HCT116 (cell line): ENCODE data around the gene ACY1. TPM values are rescaled to one million over a fixed set of nuclear protein-coding genes. Genes with fewer than 3 reads are reported as not detected.

ENCODE experiments used
- ATAC-seq: fragments of 200-7000 bp; cut with Tn5 transposase; 2 replicates; pipeline ENCODE4 v1.9.1; 2020; ENCODE audit warnings: mild to moderate bottlenecking, moderate library complexity
- BruUV-seq: library from RNA; stranded (reverse); fragments of 400-500 nt; replicated peaks from 2 replicates; lab custom pipeline; 2021; lab: Mats Ljungman, UMichigan
- CTCF ChIA-PET: fragments of 300-600 bp; sonication (Branson Sonifier 250); formaldehyde crosslinking; loops from one replicate; lab custom pipeline; 2021; ENCODE audit warnings: antibody characterized with exemption; lab: Charles Lee
- POLR2A ChIA-PET: fragments of 300-600, 350-600 bp; sonication (Branson Sonifier 250); formaldehyde crosslinking; loops from one replicate; lab custom pipeline; 2021; ENCODE audit warnings: antibody characterized with exemption; lab: Charles Lee
- RAD21 ChIA-PET, 2 experiments: fragments of 300-600 bp; sonication (Branson Sonifier 250); formaldehyde crosslinking; loops; one replicate each; lab custom pipeline; 2023; ENCODE audit warnings: low total read pairs in 2 of 2; ENCODE audit not compliant: uncharacterized antibody in 2 of 2, unreplicated experiment in 2 of 2, low non-redundant PET in 1 of 2; lab: Charles Lee
- DNase-seq: peaks from one replicate; pipeline ENCODE4 v3.0.0-alpha.2; 2010; ENCODE audit warnings: low read depth, low spot score
- H2AFZ ChIP-seq: fragments of 200-600 bp; shearing (Covaris generic), sonication (generic); 2 replicates; pipeline ENCODE4 v1.6.1; 2017; ENCODE audit warnings: low read depth, mixed run types, mixed read lengths, antibody characterized with exemption, low read length; ENCODE audit not compliant: poor library complexity, severe bottlenecking
- H3K27ac ChIP-seq: 2 replicates; pipeline ENCODE4 v1.5.1; 2012; ENCODE audit warnings: low read depth, low read length
- H3K27me3 ChIP-seq: fragments of 200-600 bp; sonication (generic); 2 replicates; pipeline ENCODE4 v1.6.1; 2016; ENCODE audit warnings: mixed run types, low read length, mixed read lengths; ENCODE audit not compliant: insufficient read depth
- H3K36me3 ChIP-seq, 2 experiments: fragments of 200-500 bp in 1 of 2; fragments of 200-600 bp in 1 of 2; sonication (Bioruptor generic) in 1 of 2; sonication (generic) in 1 of 2; 2 replicates each; pipeline versions ENCODE4 v1.5.1 to v1.6.1; 2014 to 2016; ENCODE audit warnings: low read length in 2 of 2, inconsistent platforms in 1 of 2, mixed read lengths in 1 of 2, mixed run types in 1 of 2; ENCODE audit not compliant: insufficient read depth in 2 of 2, control insufficient read depth in 1 of 2
- H3K4me1 ChIP-seq, 2 experiments: fragments of 200-600 bp in 1 of 2; sonication (generic) in 1 of 2; 2 replicates each; pipeline versions ENCODE4 v1.5.1 to v1.6.1; 2012 to 2017; ENCODE audit warnings: low read length in 2 of 2, inconsistent platforms in 1 of 2, mild to moderate bottlenecking in 1 of 2, mixed read lengths in 1 of 2, mixed run types in 1 of 2, moderate library complexity in 1 of 2; ENCODE audit not compliant: insufficient read depth in 2 of 2, control insufficient read depth in 1 of 2
- H3K4me2 ChIP-seq: fragments of 200-600 bp; sonication (generic); 2 replicates; pipeline ENCODE4 v1.6.1; 2017; ENCODE audit warnings: mixed run types, low read length, mixed read lengths
- H3K4me3 ChIP-seq, 2 experiments: fragments of 200-600 bp in 1 of 2; sonication (generic) in 1 of 2; replicated peaks in 1 of 2; 2 replicates each; pipeline ENCODE4 v1.5.1; 2011 to 2016; ENCODE audit warnings: low read length in 2 of 2, control low read depth in 1 of 2, low read depth in 1 of 2, mild to moderate bottlenecking in 1 of 2, mixed read lengths in 1 of 2, mixed run types in 1 of 2
- H3K79me2 ChIP-seq: fragments of 200-600 bp; sonication (generic); 2 replicates; pipeline ENCODE4 v1.6.1; 2017; ENCODE audit warnings: mild to moderate bottlenecking, mixed run types, low read length, moderate library complexity, mixed read lengths; ENCODE audit not compliant: insufficient read depth
- H3K9ac ChIP-seq: fragments of 200-600 bp; sonication (generic); 2 replicates; pipeline ENCODE4 v1.6.1; 2016; ENCODE audit warnings: low read length, mixed read lengths
- H3K9me2 ChIP-seq: fragments of 200-600 bp; sonication (generic), shearing (Covaris generic); 2 replicates; pipeline ENCODE4 v1.6.1; 2017; ENCODE audit warnings: mixed run types, mild to moderate bottlenecking, moderate library complexity; ENCODE audit not compliant: insufficient read depth
- H3K9me3 ChIP-seq, 2 experiments: fragments of 200-500 bp in 1 of 2; fragments of 200-600 bp in 1 of 2; sonication (Bioruptor generic) in 1 of 2; sonication (generic) in 1 of 2; 2 replicates each; pipeline ENCODE4 v1.6.1; 2014 to 2017; ENCODE audit warnings: low read length in 2 of 2, mixed read lengths in 2 of 2, inconsistent platforms in 1 of 2, low read depth in 1 of 2, mild to moderate bottlenecking in 1 of 2, mixed run types in 1 of 2, moderate library complexity in 1 of 2; ENCODE audit not compliant: control insufficient read depth in 1 of 2, insufficient read depth in 1 of 2
- H4K20me1 ChIP-seq: fragments of 200-600 bp; sonication (generic), shearing (Covaris generic); 2 replicates; pipeline ENCODE4 v1.6.1; 2017; ENCODE audit warnings: mixed run types, mild to moderate bottlenecking, moderate library complexity; ENCODE audit not compliant: insufficient read depth
- CBX3 ChIP-seq: IDR thresholded peaks from 2 replicates; pipeline ENCODE4 v1.6.1; 2012; ENCODE audit warnings: low read depth
- CEBPB ChIP-seq: IDR thresholded peaks from 2 replicates; pipeline ENCODE4 v1.6.1; 2012; ENCODE audit warnings: low read depth
- EGR1 ChIP-seq: IDR thresholded peaks from 2 replicates; pipeline ENCODE4 v1.6.1; 2012; ENCODE audit warnings: low read depth
- EZH2phosphoT487 ChIP-seq: fragments of 200-600 bp; IDR thresholded peaks from 2 replicates; pipeline ENCODE4 v1.6.1; 2018; ENCODE audit warnings: antibody characterized with exemption, borderline replicate concordance
- FOSL1 ChIP-seq: IDR thresholded peaks from 2 replicates; pipeline ENCODE4 v1.6.1; 2012; ENCODE audit warnings: low read depth
- JUND ChIP-seq: IDR thresholded peaks from 2 replicates; pipeline ENCODE4 v1.6.1; 2012
- SP1 ChIP-seq: IDR thresholded peaks from 2 replicates; pipeline ENCODE4 v1.6.1; 2012; ENCODE audit warnings: low read depth
- ZFX ChIP-seq: fragments of 450-650 bp; IDR thresholded peaks from 2 replicates; pipeline ENCODE4 v1.6.1; 2017
- ZNF274 ChIP-seq: fragments of 200-500 bp; sonication (Bioruptor generic); IDR thresholded peaks from 2 replicates; pipeline ENCODE4 v1.6.1; 2014; ENCODE audit warnings: mild to moderate bottlenecking, low read depth, low read length, inconsistent platforms
- intact Hi-C: fragments of 100-400 bp; cut with micrococcal nuclease; formaldehyde crosslinking; loops from 2 replicates; pipeline ENCODE4 v1.10.0; 2022
- total RNA-seq: library from RNA; stranded (reverse); gene quantifications from one replicate; pipeline ENCODE4 v1.2.1, GENCODE V29; 2021; ENCODE audit not compliant: unreplicated experiment
- TF ChIP-seq, protein P1 (sequence below): IDR thresholded peaks from 2 replicates; pipeline ENCODE4 v1.6.1; 2012
- TF ChIP-seq, protein P2 (sequence below): IDR thresholded peaks from 2 replicates; pipeline ENCODE4 v1.6.1; 2012
- TF ChIP-seq, protein P3 (sequence below), 3 experiments: fragments of 200-600 bp in 1 of 3; sonication (generic) in 1 of 3; IDR thresholded peaks in 2 of 3; conservative IDR thresholded peaks in 1 of 3; 2 replicates each; pipeline ENCODE4 v1.5.1; 2012 to 2017; ENCODE audit warnings: low read depth in 2 of 3, low read length in 2 of 3, antibody characterized with exemption in 1 of 3, borderline replicate concordance in 1 of 3, control low read depth in 1 of 3, mild to moderate bottlenecking in 1 of 3, mixed read lengths in 1 of 3, mixed run types in 1 of 3, moderate library complexity in 1 of 3; ENCODE audit not compliant: insufficient read depth in 1 of 3
- TF ChIP-seq, protein P4 (sequence below): IDR thresholded peaks from 2 replicates; pipeline ENCODE4 v1.6.1; 2012; ENCODE audit warnings: low read depth

The ACY1 gene
- total RNA-seq, 1 experiment from 2014 or later = 73.2 TPM

DNA sequence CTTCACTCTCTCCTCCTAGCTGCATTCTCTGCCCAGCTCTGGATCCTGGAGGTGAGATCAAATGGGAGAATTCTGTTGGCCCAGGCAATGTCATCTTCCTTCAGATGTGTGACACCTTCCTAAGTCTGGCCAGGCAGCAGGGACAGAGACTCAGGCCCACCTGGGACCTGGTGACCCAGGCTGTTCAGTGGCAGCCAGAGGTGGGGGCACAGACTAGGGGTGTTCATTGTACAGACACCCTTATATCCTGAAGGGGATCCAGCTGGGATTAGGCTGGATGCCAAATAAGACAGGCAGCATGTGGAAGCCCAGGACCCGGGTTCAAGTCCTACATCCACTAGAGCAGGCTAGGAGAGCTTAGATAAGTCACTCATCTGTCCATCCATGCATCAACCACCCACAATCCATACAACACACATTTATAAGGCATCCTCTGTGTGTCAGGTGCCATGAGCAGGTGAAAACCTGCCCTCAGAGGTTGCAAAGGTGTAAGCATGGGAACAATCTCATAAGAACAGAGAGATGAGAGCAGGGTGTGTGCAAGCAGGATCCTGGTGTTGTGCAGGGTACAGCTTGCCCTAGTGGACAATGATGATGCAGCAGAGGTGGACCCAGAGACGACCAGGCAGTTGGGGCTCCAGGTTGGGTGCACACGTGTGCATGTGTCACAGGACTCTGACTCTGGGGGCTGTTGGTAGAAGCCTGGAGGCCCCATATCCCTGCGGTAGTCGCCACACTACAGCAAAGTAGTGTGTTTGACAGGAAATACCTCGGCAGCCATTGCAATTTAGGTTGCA is 30.7 kb downstream of the ACY1 start (continued):
- TF ChIP-seq, protein P1, sequence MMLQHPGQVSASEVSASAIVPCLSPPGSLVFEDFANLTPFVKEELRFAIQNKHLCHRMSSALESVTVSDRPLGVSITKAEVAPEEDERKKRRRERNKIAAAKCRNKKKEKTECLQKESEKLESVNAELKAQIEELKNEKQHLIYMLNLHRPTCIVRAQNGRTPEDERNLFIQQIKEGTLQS = no peak
- no peak for TF ChIP-seq FOSL1
- TF ChIP-seq CBX3 = no peak
- TF ChIP-seq JUND = no peak
- TF ChIP-seq ZNF274 = no peak
- TF ChIP-seq ZFX = no peak
- TF ChIP-seq SP1 = no peak
- TF ChIP-seq CEBPB = no peak
- no peak for TF ChIP-seq EGR1
- TF ChIP-seq, protein P2, sequence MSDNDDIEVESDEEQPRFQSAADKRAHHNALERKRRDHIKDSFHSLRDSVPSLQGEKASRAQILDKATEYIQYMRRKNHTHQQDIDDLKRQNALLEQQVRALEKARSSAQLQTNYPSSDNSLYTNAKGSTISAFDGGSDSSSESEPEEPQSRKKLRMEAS = no peak
- no peak for TF ChIP-seq EZH2phosphoT487

DNA sequence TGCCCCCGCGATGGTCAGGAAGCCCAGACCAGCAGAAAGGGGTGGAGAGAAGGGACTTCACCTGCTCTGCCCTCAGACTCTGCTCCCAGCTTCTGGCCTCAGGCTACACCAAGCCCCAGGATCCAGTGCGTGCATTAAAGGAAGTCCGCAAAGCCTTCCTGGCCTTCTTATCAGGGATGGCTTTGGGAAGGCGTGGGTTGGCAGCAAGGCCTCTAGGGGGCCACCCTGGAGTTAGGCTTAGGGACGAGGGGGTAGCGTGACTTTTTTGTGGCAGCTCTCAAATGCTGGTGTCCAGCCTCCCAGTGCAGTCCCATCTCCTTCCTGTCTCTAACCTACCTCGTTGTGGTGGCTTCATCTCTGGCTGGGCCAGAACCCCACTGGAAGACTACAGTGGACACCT is 31.3 kb downstream of the ACY1 start:
- ChIA-PET RAD21 (interaction anchor here in 1 of 2 experiments (0.5 kb wide), 1 partner anchor 324 kb away, joined by 3 read pairs; no protein-coding TSS in a partner anchor), CTCF (interaction anchor here (0.9 to 1.5 kb wide), 4 partner anchors 8 to 40 kb away, joined by 3 to 4 read pairs (median 3); no protein-coding TSS in a partner anchor)
- peak; percentile 15 for DNase-seq
- no peaks in the 10 kb centered on the region for H3K36me3 ChIP-seq
- no peak overlapping the region for H2AFZ ChIP-seq
- peak; percentile 87 for ATAC-seq
- BruUV-seq = no TSS peak
- H3K4me2 ChIP-seq = no peak overlapping the region
- intact Hi-C loops = no loop called here
- H3K9me2 ChIP-seq = no peaks in the 10 kb centered on the region
- H3K9ac ChIP-seq = no peak overlapping the region
- no peaks in the 10 kb centered on the region for H3K27me3 ChIP-seq
- no peak overlapping the region for H3K27ac ChIP-seq
- H3K9me3 ChIP-seq = no peaks in the 10 kb centered on the region
- no peak overlapping the region for H3K4me3 ChIP-seq
- TF ChIP-seq, protein P3, sequence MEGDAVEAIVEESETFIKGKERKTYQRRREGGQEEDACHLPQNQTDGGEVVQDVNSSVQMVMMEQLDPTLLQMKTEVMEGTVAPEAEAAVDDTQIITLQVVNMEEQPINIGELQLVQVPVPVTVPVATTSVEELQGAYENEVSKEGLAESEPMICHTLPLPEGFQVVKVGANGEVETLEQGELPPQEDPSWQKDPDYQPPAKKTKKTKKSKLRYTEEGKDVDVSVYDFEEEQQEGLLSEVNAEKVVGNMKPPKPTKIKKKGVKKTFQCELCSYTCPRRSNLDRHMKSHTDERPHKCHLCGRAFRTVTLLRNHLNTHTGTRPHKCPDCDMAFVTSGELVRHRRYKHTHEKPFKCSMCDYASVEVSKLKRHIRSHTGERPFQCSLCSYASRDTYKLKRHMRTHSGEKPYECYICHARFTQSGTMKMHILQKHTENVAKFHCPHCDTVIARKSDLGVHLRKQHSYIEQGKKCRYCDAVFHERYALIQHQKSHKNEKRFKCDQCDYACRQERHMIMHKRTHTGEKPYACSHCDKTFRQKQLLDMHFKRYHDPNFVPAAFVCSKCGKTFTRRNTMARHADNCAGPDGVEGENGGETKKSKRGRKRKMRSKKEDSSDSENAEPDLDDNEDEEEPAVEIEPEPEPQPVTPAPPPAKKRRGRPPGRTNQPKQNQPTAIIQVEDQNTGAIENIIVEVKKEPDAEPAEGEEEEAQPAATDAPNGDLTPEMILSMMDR (IDR thresholded peaks at IDR 0.05 in 2 of 3, conservative IDR thresholded peaks at IDR 0.05 in 1 of 3; ENCODE audit: borderline replicate concordance in 1 of 3, insufficient read depth in 1 of 3, low read depth in 2 of 3, low read length in 2 of 3) = peak; percentile 50 to 75 (median 63); a peak in 5 of 6 replicates
- no peak for TF ChIP-seq JUND
- TF ChIP-seq, protein P4, sequence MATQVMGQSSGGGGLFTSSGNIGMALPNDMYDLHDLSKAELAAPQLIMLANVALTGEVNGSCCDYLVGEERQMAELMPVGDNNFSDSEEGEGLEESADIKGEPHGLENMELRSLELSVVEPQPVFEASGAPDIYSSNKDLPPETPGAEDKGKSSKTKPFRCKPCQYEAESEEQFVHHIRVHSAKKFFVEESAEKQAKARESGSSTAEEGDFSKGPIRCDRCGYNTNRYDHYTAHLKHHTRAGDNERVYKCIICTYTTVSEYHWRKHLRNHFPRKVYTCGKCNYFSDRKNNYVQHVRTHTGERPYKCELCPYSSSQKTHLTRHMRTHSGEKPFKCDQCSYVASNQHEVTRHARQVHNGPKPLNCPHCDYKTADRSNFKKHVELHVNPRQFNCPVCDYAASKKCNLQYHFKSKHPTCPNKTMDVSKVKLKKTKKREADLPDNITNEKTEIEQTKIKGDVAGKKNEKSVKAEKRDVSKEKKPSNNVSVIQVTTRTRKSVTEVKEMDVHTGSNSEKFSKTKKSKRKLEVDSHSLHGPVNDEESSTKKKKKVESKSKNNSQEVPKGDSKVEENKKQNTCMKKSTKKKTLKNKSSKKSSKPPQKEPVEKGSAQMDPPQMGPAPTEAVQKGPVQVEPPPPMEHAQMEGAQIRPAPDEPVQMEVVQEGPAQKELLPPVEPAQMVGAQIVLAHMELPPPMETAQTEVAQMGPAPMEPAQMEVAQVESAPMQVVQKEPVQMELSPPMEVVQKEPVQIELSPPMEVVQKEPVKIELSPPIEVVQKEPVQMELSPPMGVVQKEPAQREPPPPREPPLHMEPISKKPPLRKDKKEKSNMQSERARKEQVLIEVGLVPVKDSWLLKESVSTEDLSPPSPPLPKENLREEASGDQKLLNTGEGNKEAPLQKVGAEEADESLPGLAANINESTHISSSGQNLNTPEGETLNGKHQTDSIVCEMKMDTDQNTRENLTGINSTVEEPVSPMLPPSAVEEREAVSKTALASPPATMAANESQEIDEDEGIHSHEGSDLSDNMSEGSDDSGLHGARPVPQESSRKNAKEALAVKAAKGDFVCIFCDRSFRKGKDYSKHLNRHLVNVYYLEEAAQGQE = no peak
- TF ChIP-seq, all 23 proteins: peak for 1
- Histone ChIP-seq H3K4me1 (peaks cover 0 to 6% of the 10 kb centered on the region in 2 experiments; a peak in 1 of 4 replicates), H3K79me2 (no peaks in the 10 kb centered on the region), H4K20me1 (no peaks in the 10 kb centered on the region)
- POLR2A ChIA-PET = interaction anchor here (1.4 kb wide), 1 partner anchor 140 kb away, joined by 4 read pairs; no protein-coding TSS in a partner anchor
